ENCODE data around the gene MACROD2. TPM values are rescaled to one million over a fixed set of nuclear protein-coding genes. Genes with fewer than 3 reads are reported as not detected.

Gene MACROD2
- total RNA-seq, 1 donor from 2014 or later, result 6.7 TPM

DNA sequence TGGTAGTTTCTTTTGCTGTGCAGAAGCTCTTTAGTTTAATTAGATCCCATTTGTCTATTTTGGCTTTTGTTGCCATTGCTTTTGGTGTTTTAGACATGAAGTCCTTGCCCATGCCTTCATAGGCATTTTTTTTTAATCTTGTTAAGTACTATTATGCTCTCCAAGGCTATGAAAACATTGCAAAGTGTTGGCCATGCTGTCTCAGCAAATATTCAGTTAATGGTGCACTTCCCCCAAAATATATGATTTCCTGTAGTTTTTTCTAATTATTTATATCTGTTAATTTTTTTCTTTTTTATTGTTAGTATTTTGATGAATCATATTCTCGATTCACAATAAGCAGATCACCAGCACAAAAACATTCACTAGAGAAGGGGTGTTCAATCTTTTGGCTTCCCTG, 1148.2 kb downstream of the MACROD2 start:
- no peak for DNase-seq (ENCODE audit: extremely low spot score, unreplicated experiment)
- H3K27me3 Mint-ChIP-seq, result no peaks in the 10 kb centered on the region
- H3K36me3 Mint-ChIP-seq, result peaks cover 4% of the 10 kb centered on the region
- TF ChIP-seq, protein P1, sequence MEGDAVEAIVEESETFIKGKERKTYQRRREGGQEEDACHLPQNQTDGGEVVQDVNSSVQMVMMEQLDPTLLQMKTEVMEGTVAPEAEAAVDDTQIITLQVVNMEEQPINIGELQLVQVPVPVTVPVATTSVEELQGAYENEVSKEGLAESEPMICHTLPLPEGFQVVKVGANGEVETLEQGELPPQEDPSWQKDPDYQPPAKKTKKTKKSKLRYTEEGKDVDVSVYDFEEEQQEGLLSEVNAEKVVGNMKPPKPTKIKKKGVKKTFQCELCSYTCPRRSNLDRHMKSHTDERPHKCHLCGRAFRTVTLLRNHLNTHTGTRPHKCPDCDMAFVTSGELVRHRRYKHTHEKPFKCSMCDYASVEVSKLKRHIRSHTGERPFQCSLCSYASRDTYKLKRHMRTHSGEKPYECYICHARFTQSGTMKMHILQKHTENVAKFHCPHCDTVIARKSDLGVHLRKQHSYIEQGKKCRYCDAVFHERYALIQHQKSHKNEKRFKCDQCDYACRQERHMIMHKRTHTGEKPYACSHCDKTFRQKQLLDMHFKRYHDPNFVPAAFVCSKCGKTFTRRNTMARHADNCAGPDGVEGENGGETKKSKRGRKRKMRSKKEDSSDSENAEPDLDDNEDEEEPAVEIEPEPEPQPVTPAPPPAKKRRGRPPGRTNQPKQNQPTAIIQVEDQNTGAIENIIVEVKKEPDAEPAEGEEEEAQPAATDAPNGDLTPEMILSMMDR (conservative IDR thresholded peaks at IDR 0.05), result no peak
- H3K9me3 Mint-ChIP-seq, result no peaks in the 10 kb centered on the region
- H3K4me1 Mint-ChIP-seq (ENCODE audit: unreplicated experiment), result peaks cover 13% of the 10 kb centered on the region
- no peak overlapping the region for H3K27ac Mint-ChIP-seq
- H3K4me3 Mint-ChIP-seq, result no peak overlapping the region

DNA sequence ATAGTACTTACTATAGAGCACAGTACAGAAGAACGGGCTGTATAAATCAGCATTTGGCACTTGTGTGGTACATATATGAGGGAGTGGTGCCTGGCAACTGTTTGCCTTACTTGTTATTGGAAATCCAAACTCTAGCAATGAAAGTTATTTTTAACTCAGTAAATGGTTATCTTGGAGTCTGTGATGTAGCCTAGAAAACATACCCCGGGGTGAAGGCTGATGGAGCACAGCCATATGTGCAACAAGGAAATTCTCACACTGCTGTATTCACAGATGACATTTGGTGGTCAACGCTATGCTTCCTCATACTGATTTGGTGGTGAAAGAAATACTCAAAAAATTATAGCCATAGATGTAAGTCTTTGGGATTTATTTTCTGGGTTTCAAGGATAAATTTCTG, 1149.6 kb downstream of the MACROD2 start:
- Mint-ChIP-seq H3K27ac (no peak overlapping the region), H3K9me3 (no peaks in the 10 kb centered on the region), H3K36me3 (peaks cover 4% of the 10 kb centered on the region), H3K4me1 (ENCODE audit: unreplicated experiment) (peaks cover 13% of the 10 kb centered on the region), H3K4me3 (no peak overlapping the region), H3K27me3 (no peaks in the 10 kb centered on the region)
- TF ChIP-seq, protein P1 (conservative IDR thresholded peaks at IDR 0.05), result no peak
- no peak for DNase-seq (ENCODE audit: extremely low spot score, unreplicated experiment)

DNA sequence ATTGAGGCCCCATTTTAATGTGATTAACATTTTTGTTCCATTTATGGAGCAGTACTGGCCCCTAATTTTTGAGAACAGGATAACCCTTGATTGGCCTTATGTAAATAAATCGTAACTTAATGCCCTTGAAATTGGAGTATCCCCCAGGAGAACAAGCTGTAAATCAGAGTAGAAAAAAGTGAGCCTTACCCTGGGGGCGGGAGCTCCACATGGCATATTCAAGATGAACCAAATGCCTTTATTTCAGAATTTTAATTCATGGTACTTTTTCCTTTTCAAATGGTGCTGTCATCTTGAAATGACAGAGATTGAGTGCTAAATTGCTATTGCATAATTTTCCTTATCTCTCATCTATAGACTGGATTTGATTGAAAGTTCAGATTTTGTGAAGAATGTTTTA, 1151.6 kb downstream of the MACROD2 start:
- Mint-ChIP-seq H3K27ac (no peak overlapping the region), H3K4me1 (ENCODE audit: unreplicated experiment) (peaks cover 7% of the 10 kb centered on the region), H3K27me3 (no peaks in the 10 kb centered on the region), H3K36me3 (peaks cover 8% of the 10 kb centered on the region), H3K4me3 (no peak overlapping the region), H3K9me3 (peaks cover 2% of the 10 kb centered on the region)
- no peak for DNase-seq (ENCODE audit: extremely low spot score, unreplicated experiment)
- TF ChIP-seq, protein P1 (conservative IDR thresholded peaks at IDR 0.05), result no peak

DNA sequence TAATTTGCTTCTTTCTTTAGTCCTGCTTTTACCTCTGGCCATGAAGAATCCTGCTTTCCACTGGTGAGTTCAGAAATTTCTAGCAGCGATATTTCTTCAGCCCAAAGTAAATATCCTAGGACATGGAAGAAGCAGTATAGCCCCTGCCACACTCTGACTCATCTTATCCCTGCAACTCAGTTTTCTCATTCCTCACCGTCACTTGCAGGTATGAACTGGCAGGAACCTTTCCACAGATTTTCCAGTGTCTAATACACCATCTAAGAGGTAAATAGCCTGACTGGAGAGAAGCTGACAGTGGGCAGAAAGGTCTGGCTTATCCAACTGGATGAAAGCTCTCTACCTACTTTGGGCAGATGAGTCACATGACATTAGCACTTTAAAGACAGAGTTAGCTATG, 1158.8 kb downstream of the MACROD2 start:
- Mint-ChIP-seq H3K9me3 (peaks cover 17% of the 10 kb centered on the region), H3K27ac (no peak overlapping the region), H3K4me1 (ENCODE audit: unreplicated experiment) (no peaks in the 10 kb centered on the region), H3K4me3 (no peak overlapping the region), H3K27me3 (peaks cover 12% of the 10 kb centered on the region), H3K36me3 (peaks cover 6% of the 10 kb centered on the region)
- TF ChIP-seq, protein P1 (conservative IDR thresholded peaks at IDR 0.05), result no peak
- no peak for DNase-seq (ENCODE audit: extremely low spot score, unreplicated experiment)

DNA sequence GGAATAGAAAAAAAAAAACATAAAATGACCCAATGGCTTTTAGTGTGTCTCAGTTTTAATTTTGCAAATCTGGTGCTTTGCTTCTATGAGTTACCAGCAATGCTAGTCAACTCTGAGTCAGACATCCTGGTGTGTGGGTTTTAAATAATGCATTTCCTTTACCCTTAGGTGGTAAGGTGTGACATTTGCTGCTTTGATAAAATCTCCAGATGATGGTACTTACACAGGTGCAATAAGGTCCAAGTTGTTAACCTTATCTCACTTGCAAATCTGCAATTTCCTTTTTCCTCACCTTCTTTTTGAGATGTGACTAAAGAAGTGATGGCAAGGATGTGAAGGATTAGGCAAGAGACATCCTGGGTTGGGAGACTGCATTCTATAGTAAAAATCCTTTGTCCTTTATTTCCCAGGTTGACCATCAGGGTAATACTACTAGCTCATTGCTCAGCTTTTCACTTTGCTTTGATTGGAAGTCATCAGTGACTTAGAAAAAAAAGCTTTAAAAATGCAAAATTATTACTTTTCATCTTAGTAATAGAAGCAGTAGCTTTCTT, 1160.6 kb downstream of the MACROD2 start:
- TF ChIP-seq, protein P1 (conservative IDR thresholded peaks at IDR 0.05), result no peak
- no peak overlapping the region for H3K27ac Mint-ChIP-seq
- H3K27me3 Mint-ChIP-seq, result peaks cover 12% of the 10 kb centered on the region
- H3K9me3 Mint-ChIP-seq, result peaks cover 17% of the 10 kb centered on the region
- no peak for DNase-seq (ENCODE audit: extremely low spot score, unreplicated experiment)
- no peak overlapping the region for H3K4me3 Mint-ChIP-seq
- no peaks in the 10 kb centered on the region for H3K4me1 Mint-ChIP-seq (ENCODE audit: unreplicated experiment)
- H3K36me3 Mint-ChIP-seq, result peaks cover 6% of the 10 kb centered on the region

DNA sequence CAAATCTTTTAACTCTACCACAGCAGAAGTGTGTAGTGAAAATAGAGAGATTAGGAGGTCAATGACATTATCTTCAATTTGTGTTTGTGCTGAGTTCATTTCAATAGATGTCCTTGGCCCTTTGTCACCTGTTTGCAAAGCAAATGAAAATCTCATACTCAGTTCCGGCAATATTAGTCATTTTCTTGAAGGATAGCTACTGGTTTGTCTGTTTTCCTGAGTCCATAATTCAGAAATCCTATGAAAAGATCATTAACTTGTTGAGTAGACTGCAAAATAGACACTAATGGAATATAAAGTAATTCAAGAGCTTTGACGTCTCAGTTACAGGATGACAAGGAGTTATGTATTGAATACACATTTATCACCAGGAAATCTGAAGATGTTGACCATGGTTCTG, 1163.2 kb downstream of the MACROD2 start:
- H3K9me3 Mint-ChIP-seq, result peaks cover 5% of the 10 kb centered on the region
- TF ChIP-seq, protein P1 (conservative IDR thresholded peaks at IDR 0.05), result no peak
- no peak overlapping the region for H3K27ac Mint-ChIP-seq

More for the DNA sequence above, 1163.2 kb downstream of the MACROD2 start:
- H3K4me1 Mint-ChIP-seq (ENCODE audit: unreplicated experiment), result no peaks in the 10 kb centered on the region
- H3K4me3 Mint-ChIP-seq, result no peak overlapping the region
- no peak for DNase-seq (ENCODE audit: extremely low spot score, unreplicated experiment)
- H3K27me3 Mint-ChIP-seq, result peaks cover 12% of the 10 kb centered on the region
- H3K36me3 Mint-ChIP-seq, result no peaks in the 10 kb centered on the region
